ENCODE measurements around the gene LHFPL2. TPM values are rescaled to one million over a fixed set of nuclear protein-coding genes. Genes with fewer than 3 reads are reported as not detected.

Gene LHFPL2
- polyA plus RNA-seq, 1 of the 3 experiments (the other 2 are of a cell fraction) = 10.4 TPM

GRCh38 chr5:78540335-78541085, 108.1 kb downstream of the LHFPL2 start:
- DNase-seq = no peak
- H3K9ac ChIP-seq = peak overlapping the region; percentile 43; the same call in 1 of the 2 replicates
- no peaks in the 10 kb centered on the region for H4K20me1 ChIP-seq (ENCODE audit: insufficient read depth)
- peaks cover 10 to 17% of the 10 kb centered on the region in 2 experiments; a peak in 3 of 4 replicates for H3K4me1 ChIP-seq (ENCODE audit: control insufficient read depth in 1 of 2, insufficient read depth in 2 of 2, low read depth in 1 of 2, low read length in 1 of 2)
- H3K27ac ChIP-seq (ENCODE audit: low read depth in 2 of 2, low read length in 1 of 2) = peak overlapping the region in 1 of 2 experiments; percentile 74; a peak in 2 of 4 replicates
- no peaks in the 10 kb centered on the region for H3K27me3 ChIP-seq (ENCODE audit: insufficient read depth)
- H3K36me3 ChIP-seq (replicated peaks in 1 of 2; ENCODE audit: control insufficient read depth in 1 of 2, insufficient read depth in 2 of 2, low read length in 1 of 2) = peaks cover 0 to under 1% of the 10 kb centered on the region in 2 experiments
- WGBS (ENCODE audit: low lambda C conversion rate) = 79% methylated on average over 5 of the region's 7 CpGs
- ChIA-PET CTCF (interaction anchor here (0.8 to 1.5 kb wide), 3 partner anchors 21 to 379 kb away, joined by 3 read pairs; no protein-coding TSS in a partner anchor), POLR2A (no interaction called here)
- peaks cover 8% of the 10 kb centered on the region for H3F3A ChIP-seq (replicated peaks; ENCODE audit: insufficient read depth)
- TF ChIP-seq CTCF (IDR thresholded peaks at IDR 0.05) = peak; percentile 28; the same call in 1 of the 2 replicates
- TF ChIP-seq ELF1 (IDR thresholded peaks at IDR 0.05) = no peak
- no peak for TF ChIP-seq TCF12 (IDR thresholded peaks at IDR 0.05)
- TF ChIP-seq GATA2 (CRISPR knock-in tag; IDR thresholded peaks at IDR 0.05) = no peak
- no peak for TF ChIP-seq JUND (IDR thresholded peaks at IDR 0.05)
- H3K4me2 ChIP-seq = peak overlapping the region; percentile 55
- H3K79me2 ChIP-seq (ENCODE audit: insufficient read depth) = peaks cover 100% of the 10 kb centered on the region
- H2AFZ ChIP-seq (ENCODE audit: low read depth) = no peak overlapping the region
- no peaks in the 10 kb centered on the region for H3K9me2 ChIP-seq
- no peak overlapping the region for H3K4me3 ChIP-seq (ENCODE audit: low read depth in 2 of 2, low read length in 1 of 2)
- no peaks in the 10 kb centered on the region for H3K9me3 ChIP-seq

GRCh38 chr5:78538240-78538850, 110.2 kb downstream of the LHFPL2 start:
- Histone ChIP-seq H3K79me2 (ENCODE audit: insufficient read depth) (peaks cover 100% of the 10 kb centered on the region), H4K20me1 (ENCODE audit: insufficient read depth) (no peaks in the 10 kb centered on the region), H3K9me2 (no peaks in the 10 kb centered on the region), H3K27ac (ENCODE audit: low read depth in 2 of 2, low read length in 1 of 2) (peak overlapping the region in 1 of 2 experiments; percentile 97; a peak in 1 of 4 replicates), H3K4me3 (ENCODE audit: low read depth in 2 of 2, low read length in 1 of 2) (no peak overlapping the region), H3K4me2 (no peak overlapping the region), H3K9me3 (no peaks in the 10 kb centered on the region), H3K9ac (no peak overlapping the region), H3K27me3 (ENCODE audit: insufficient read depth) (no peaks in the 10 kb centered on the region), H3K36me3 (replicated peaks in 1 of 2; ENCODE audit: control insufficient read depth in 1 of 2, insufficient read depth in 2 of 2, low read length in 1 of 2) (no peaks in the 10 kb centered on the region), H3F3A (replicated peaks; ENCODE audit: insufficient read depth) (peaks cover 22% of the 10 kb centered on the region), H3K4me1 (ENCODE audit: control insufficient read depth in 1 of 2, insufficient read depth in 2 of 2, low read depth in 1 of 2, low read length in 1 of 2) (peaks cover 7 to 33% of the 10 kb centered on the region in 2 experiments; a peak in 3 of 4 replicates), H2AFZ (ENCODE audit: low read depth) (no peak overlapping the region)
- 89% methylated on average over 3 of the region's 3 CpGs for WGBS (ENCODE audit: low lambda C conversion rate)
- no peak for TF ChIP-seq FOXJ3 (CRISPR knock-in tag; IDR thresholded peaks at IDR 0.05)
- TF ChIP-seq RCOR1 (IDR thresholded peaks at IDR 0.05; ENCODE audit: low read length) = no peak
- TF ChIP-seq TEAD4 (IDR thresholded peaks at IDR 0.05; ENCODE audit: borderline replicate concordance, insufficient read depth) = no peak
- no peak for TF ChIP-seq CTCF (IDR thresholded peaks at IDR 0.05)
- no peak for TF ChIP-seq TAF1 (IDR thresholded peaks at IDR 0.05; ENCODE audit: borderline replicate concordance, low read depth, low read length)
- TF ChIP-seq MXI1 (IDR thresholded peaks at IDR 0.05; ENCODE audit: low read depth, low read length) = no peak
- no peak for TF ChIP-seq ZBTB33 (IDR thresholded peaks at IDR 0.05; ENCODE audit: borderline replicate concordance, low read depth)
- no peak for TF ChIP-seq SMC3 (IDR thresholded peaks at IDR 0.05; ENCODE audit: low read depth, low read length)
- TF ChIP-seq PBX3 (IDR thresholded peaks at IDR 0.05) = no peak
- no peak for TF ChIP-seq USF1 (IDR thresholded peaks at IDR 0.05; ENCODE audit: borderline replicate concordance, low read depth)
- TF ChIP-seq ELF1 (IDR thresholded peaks at IDR 0.05) = no peak
- TF ChIP-seq EP300 (IDR thresholded peaks at IDR 0.05; ENCODE audit: borderline replicate concordance in 1 of 2, low read depth in 1 of 2, low read length in 1 of 2) = no peak
- TF ChIP-seq JUND (IDR thresholded peaks at IDR 0.05) = no peak
- CTCF ChIA-PET = interaction anchor here (0.6 to 7.2 kb wide), 29 partner anchors 10 to 916 kb away, joined by 3 to 61 read pairs (median 5); partner anchors contain the start of genes ARSB, LHFPL2 and SCAMP1
- DNase-seq = no peak
- POLR2A ChIA-PET = no interaction called here
